ENCODE measurements around the gene PYGO2.
"Not testable (repeated sequence)": the region's sequence is repeated elsewhere in the genome, so short reads cannot be mapped to it uniquely, and the experiment has no call there.

PYGO2 gene

GRCh38 chr1:154999571-155000410 lies 38.2 kb upstream of the PYGO2 start:
- DNase-seq = peak; percentile 52

- DNase-seq = peak; percentile 54
These were observed 37.4 kb upstream of the PYGO2 start for GRCh38 chr1:154998818-154999570.

- no peak for DNase-seq
These were observed 36.7 kb upstream of the PYGO2 start for GRCh38 chr1:154998201-154998780.

DNA sequence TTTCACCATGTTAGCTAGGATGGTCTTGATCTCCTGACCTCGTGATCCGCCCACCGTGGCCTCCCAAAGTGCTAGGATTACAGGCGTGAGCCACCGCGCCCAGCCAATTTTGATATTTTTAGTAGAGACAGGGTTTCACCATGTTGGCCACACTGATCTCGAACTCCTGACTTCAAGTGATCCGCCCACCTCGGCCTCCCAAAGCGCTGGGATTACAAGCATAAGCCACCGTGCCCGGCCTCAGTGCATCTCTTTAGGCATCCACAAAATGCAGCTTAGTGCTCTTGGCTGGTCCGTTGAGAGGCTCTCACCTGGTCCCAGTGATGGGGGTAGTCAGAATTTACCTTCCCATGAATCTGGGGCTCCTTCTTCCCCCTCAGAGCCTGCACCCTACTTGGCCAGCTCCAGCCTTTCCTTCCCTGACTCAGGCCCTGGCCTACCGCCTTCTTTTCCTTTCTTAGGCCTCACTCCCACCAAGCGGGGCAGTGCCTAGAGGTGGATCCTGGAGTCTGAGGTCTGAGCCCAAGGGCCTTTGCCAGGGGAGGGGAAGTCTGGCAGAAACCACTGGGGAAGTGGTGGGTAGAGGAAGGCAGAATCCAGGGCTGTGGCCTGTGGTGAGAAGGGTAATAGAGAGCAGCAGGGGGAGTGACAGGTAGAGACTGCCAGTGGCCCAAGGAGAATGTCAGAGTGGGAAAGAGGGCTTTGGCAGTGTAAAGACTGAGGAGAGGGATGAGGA lies 35.6 kb upstream of the PYGO2 start:
- no peak for DNase-seq

- DNase-seq = not testable (repeated sequence)
These were observed 33.9 kb upstream of the PYGO2 start for GRCh38 chr1:154995301-154995983.

- no peak for DNase-seq
These were observed 33.0 kb upstream of the PYGO2 start for GRCh38 chr1:154994591-154994990.

DNA sequence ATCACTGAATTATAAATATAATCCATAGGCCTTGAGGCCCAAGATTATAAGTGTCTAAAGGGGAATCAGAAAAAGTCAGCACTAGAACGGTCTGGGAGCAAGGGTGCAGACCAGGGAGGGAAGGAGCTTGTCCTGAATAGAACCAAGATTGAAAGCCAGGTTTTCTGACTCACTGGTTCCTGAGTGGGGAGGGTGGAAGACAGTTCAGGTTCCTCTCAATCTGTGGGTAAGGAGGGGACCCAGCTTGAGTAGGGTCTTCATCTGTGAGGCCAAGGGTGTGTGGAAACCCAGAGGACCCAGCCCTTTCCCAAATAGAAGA lies 32.6 kb upstream of the PYGO2 start:
- no peak for DNase-seq

- no peak for DNase-seq
These were observed 32.1 kb upstream of the PYGO2 start, which contains the start of gene LENEP for GRCh38 chr1:154993572-154994268. TSS of gene LENEP (plus strand) at chr1:154993586. CDS start at chr1:154993608, 22 bp downstream.

- DNase-seq = no peak
These were observed 31.4 kb upstream of the PYGO2 start for GRCh38 chr1:154992721-154993571.

- no peak for DNase-seq
These were observed 28.7 kb upstream of the PYGO2 start for GRCh38 chr1:154990276-154990675.

DNA sequence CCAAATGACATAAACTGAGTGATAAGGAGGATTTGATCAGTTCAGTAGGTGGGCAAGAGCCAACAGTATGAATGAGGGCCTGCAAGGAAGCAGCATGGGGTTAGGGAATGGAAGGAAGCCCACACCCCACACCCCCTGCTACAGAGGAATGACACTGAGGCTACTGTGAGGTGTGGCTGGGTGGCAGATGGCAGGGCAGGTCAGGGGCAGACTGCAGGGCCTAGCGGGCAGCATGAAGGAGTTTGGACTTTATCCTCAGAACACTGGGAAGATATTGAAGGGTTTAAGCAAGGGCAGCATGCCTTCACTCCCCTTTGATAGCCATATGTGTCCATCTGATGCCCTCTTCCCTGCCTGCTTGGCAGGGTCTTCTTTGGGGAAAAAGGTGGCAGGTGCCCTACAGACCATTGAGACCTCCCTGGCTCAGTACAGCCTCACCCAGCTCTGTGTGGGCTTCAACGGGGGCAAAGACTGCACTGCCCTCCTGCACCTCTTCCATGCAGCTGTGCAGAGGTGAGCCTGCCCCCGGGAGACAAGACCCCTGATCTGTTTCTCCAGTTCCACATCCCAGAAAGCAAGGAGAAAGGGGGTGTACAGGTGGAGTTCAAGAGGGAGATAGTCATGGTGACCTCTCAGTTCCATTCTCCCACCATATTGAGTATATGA lies 27.7 kb upstream of the PYGO2 start:
- DNase-seq = no peak

GRCh38 chr1:154988058-154988954 lies 26.7 kb upstream of the PYGO2 start:
- DNase-seq = no peak

GRCh38 chr1:154987326-154987725 lies 25.7 kb upstream of the PYGO2 start:
- DNase-seq = no peak

- DNase-seq = not testable (repeated sequence)
These were observed 25.2 kb upstream of the PYGO2 start for GRCh38 chr1:154986736-154987135.

- no peak for DNase-seq
These were observed 22.3 kb upstream of the PYGO2 start for GRCh38 chr1:154983776-154984466.

DNA sequence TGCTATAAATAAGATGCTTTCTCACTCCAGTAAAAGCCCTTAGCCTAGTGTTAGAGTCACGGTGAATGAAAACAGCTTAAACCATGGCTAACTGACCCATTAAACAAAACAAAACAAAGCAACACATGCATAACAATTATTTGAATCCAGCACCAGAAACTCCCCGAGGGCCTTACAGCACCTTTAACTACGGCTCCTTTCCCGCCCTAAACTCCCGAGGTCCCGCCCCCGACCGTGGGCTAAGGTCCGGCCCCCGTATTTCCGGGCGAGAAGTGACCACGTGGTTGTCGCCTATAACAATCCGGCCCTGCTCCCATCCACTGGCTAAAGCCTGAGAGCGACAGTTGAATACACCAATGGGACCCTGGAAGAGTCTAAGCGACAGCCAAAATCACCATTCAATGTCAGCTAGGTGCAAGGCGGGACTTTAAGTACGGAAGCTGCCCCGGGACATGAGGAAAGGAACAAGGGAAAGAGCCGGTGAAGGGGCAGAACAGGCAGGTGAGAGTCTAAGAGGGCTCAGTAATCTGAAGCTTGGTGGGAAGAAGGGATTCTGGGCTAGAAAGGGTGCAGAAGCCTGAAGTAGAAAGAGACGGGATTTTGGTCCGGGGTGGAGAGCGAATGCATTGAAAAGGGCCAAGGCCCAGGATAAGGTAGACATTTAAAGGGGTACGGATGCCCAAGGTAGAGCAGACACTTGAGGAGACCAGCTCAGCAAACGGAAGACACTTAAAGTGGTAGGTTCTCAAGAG lies 21.5 kb upstream of the PYGO2 start, which contains the start of gene FLAD1:
Gene FLAD1 (plus strand): TSS at position 448 of the 752 bp plus-strand sequence. CDS start 351 bp downstream, outside the sequence.
- peak; percentile 100 for DNase-seq

GRCh38 chr1:154982341-154982740 lies 20.8 kb upstream of the PYGO2 start:
- DNase-seq = no peak

- DNase-seq = no peak
These were observed 16.8 kb upstream of the PYGO2 start for GRCh38 chr1:154978360-154978759.

Data from DMS153 (cell line).